ENCODE data around the gene ECEL1. TPM values are rescaled to one million over a fixed set of nuclear protein-coding genes. Genes with fewer than 3 reads are reported as not detected.

Gene ECEL1
- total and polyA plus RNA-seq, 9 of the 15 experiments (the other 6 are each of a cell fraction or from before 2014, with no cell fraction given), result 0.09 TPM; not detected in 8

DNA sequence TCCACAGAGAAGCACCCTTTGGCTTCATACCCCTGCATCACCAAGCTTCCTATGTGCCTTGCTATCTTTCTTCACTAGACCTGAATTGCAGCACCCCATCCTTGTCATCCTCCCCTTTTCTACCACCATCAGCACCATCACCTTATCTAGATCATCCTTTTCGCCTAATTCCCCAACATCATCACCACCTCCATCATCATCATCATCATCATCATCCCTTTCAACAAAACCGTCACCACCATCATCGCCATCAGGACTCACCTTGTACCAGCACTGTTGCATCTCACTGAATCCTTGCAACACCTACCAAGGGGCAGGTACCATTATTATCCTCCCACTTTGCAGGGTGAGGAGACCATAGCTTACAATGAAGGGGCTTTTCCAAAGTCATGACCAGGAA lies 10.8 kb upstream of the ECEL1 start:
- ATAC-seq (no peak), FAIRE-seq (no peak), DNase-seq (ENCODE audit: extremely low read depth in 1 of 4, low spot score in 3 of 4) (no peak)
- intact Hi-C loops (cut with micrococcal nuclease) (no loop called here), in situ Hi-C loops (cut with MboI) (no loop called here)
- 0% methylated on average over 2 of the region's 3 CpGs for WGBS (ENCODE audit: insufficient coverage, low coverage, missing lambda C conversion rate)
- ChIA-PET POLR2A (no interaction called here), CTCF (ENCODE audit: low intra/inter-chr PET ratio) (no interaction called here)
- peaks cover 0 to 11% of the 10 kb centered on the region in 2 experiments; a peak in 2 of 5 replicates for H3K4me1 ChIP-seq (replicated peaks in 1 of 2; ENCODE audit: control insufficient read depth in 2 of 2, insufficient read depth in 2 of 2, low read length in 2 of 2)
- no peaks in the 10 kb centered on the region for H3K9me3 ChIP-seq (replicated peaks; ENCODE audit: control insufficient read depth, insufficient read depth, low read depth, low read length)
- no TSS peak for BruUV-seq (replicated peaks)
- H4K20me1 ChIP-seq (replicated peaks; ENCODE audit: control insufficient read depth, insufficient read depth, low read length), result no peaks in the 10 kb centered on the region
- no peaks in the 10 kb centered on the region for H3K36me3 ChIP-seq (ENCODE audit: control insufficient read depth, insufficient read depth, low read length)
- H3K9me1 ChIP-seq (ENCODE audit: control insufficient read depth, insufficient read depth, low read length), result no peaks in the 10 kb centered on the region
- H3K4me3 ChIP-seq, result no peak overlapping the region
- no peak overlapping the region for H3K4me2 ChIP-seq (ENCODE audit: insufficient read depth, low read length)
- TF ChIP-seq CHD2 (IDR thresholded peaks at IDR 0.05; ENCODE audit: low read depth, low read length), result no peak
- TF ChIP-seq ZNF766 (CRISPR knock-in tag; conservative IDR thresholded peaks at IDR 0.05), result no peak
- no peak for TF ChIP-seq ZC3H11A (IDR thresholded peaks at IDR 0.05; ENCODE audit: low read depth, low read length)
- no peak for TF ChIP-seq ZNF77 (CRISPR knock-in tag; IDR thresholded peaks at IDR 0.05)
- no peak for TF ChIP-seq ADNP (tag; IDR thresholded peaks at IDR 0.05)
- no peak for TF ChIP-seq ZNF263 (CRISPR knock-in tag; IDR thresholded peaks at IDR 0.05; ENCODE audit: borderline replicate concordance)
- TF ChIP-seq HMGN3 (IDR thresholded peaks at IDR 0.05; ENCODE audit: borderline replicate concordance, extremely low read depth, insufficient read length, low read depth, low read length), result no peak
- TF ChIP-seq, protein P1, sequence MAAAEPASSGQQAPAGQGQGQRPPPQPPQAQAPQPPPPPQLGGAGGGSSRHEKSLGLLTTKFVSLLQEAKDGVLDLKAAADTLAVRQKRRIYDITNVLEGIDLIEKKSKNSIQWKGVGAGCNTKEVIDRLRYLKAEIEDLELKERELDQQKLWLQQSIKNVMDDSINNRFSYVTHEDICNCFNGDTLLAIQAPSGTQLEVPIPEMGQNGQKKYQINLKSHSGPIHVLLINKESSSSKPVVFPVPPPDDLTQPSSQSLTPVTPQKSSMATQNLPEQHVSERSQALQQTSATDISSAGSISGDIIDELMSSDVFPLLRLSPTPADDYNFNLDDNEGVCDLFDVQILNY (CRISPR knock-in tag; IDR thresholded peaks at IDR 0.05), result no peak
- TF ChIP-seq, protein P2, sequence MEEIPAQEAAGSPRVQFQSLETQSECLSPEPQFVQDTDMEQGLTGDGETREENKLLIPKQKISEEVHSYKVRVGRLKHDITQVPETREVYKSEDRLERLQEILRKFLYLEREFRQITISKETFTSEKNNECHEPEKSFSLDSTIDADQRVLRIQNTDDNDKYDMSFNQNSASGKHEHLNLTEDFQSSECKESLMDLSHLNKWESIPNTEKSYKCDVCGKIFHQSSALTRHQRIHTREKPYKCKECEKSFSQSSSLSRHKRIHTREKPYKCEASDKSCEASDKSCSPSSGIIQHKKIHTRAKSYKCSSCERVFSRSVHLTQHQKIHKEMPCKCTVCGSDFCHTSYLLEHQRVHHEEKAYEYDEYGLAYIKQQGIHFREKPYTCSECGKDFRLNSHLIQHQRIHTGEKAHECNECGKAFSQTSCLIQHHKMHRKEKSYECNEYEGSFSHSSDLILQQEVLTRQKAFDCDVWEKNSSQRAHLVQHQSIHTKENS (CRISPR knock-in tag; IDR thresholded peaks at IDR 0.05), result no peak
- no peak for TF ChIP-seq TCF3 (CRISPR knock-in tag; IDR thresholded peaks at IDR 0.05)
- H2AFZ ChIP-seq (ENCODE audit: low read depth, low read length), result no peak overlapping the region
- peaks cover 0 to 31% of the 10 kb centered on the region in 2 experiments; a peak in 2 of 5 replicates for H3K27me3 ChIP-seq (ENCODE audit: control insufficient read depth in 2 of 2, insufficient read depth in 2 of 2, low read length in 2 of 2)
- no peak overlapping the region for H3K9ac ChIP-seq (ENCODE audit: insufficient read depth in 1 of 2, low read depth in 2 of 2, low read length in 2 of 2)
- no peaks in the 10 kb centered on the region for H3K79me2 ChIP-seq (ENCODE audit: control insufficient read depth, insufficient read depth, low read length)
- H3K27ac ChIP-seq (ENCODE audit: extremely low read depth, low read depth, low read length), result no peak overlapping the region
